OCI-LY1 (cell line): Measurements from ENCODE around the gene PRDM15.

Experiments
- H2AFZ ChIP-seq: fragments of 200-600 bp; sonication (generic), shearing (Covaris generic); 2 replicates; pipeline ENCODE4 v1.6.0; 2014; ENCODE audit warnings: antibody characterized with exemption, mild to moderate bottlenecking, low read length
- H3F3A ChIP-seq: fragments of 200-600 bp; sonication (generic), shearing (Covaris generic); 2 replicates; pipeline ENCODE4 v1.6.0; 2014; ENCODE audit warnings: mild to moderate bottlenecking, antibody characterized with exemption, low read length, moderate library complexity; ENCODE audit not compliant: insufficient read depth
- H3K27ac ChIP-seq: fragments of 200-600 bp; sonication (generic); 2 replicates; pipeline ENCODE4 v1.5.1; 2014; ENCODE audit warnings: low read length, mixed run types, mild to moderate bottlenecking, low read depth; ENCODE audit not compliant: poor library complexity, severe bottlenecking
- H3K27me3 ChIP-seq: fragments of 200-600 bp; sonication (generic); 2 replicates; pipeline ENCODE4 v1.6.0; 2014; ENCODE audit warnings: antibody characterized with exemption, mild to moderate bottlenecking, low read length, moderate library complexity; ENCODE audit not compliant: insufficient read depth
- H3K36me3 ChIP-seq: fragments of 200-600 bp; sonication (generic); 2 replicates; pipeline ENCODE4 v1.6.1; 2014; ENCODE audit warnings: mild to moderate bottlenecking, antibody characterized with exemption, low read length, moderate library complexity, mixed read lengths; ENCODE audit not compliant: insufficient read depth
- H3K4me1 ChIP-seq: fragments of 200-600 bp; sonication (generic); 2 replicates; pipeline ENCODE4 v1.5.1; 2014; ENCODE audit warnings: mild to moderate bottlenecking, low read length, moderate library complexity; ENCODE audit not compliant: insufficient read depth, severe bottlenecking
- H3K4me2 ChIP-seq: fragments of 200-600 bp; sonication (generic), shearing (Covaris generic); 2 replicates; pipeline ENCODE4 v1.6.1; 2014; ENCODE audit warnings: low read length
- H3K4me3 ChIP-seq: fragments of 200-600 bp; sonication (generic); 2 replicates; pipeline ENCODE4 v1.5.1; 2014; ENCODE audit warnings: low read length, low read depth, mild to moderate bottlenecking, mixed read lengths; ENCODE audit not compliant: poor library complexity, severe bottlenecking
- H3K79me2 ChIP-seq: fragments of 200-600 bp; shearing (Covaris generic); 2 replicates; pipeline ENCODE4 v1.6.1; 2016; ENCODE audit warnings: mixed run types, low read length, mixed read lengths; ENCODE audit not compliant: insufficient read depth
- H3K9ac ChIP-seq: fragments of 200-600 bp; sonication (generic), shearing (Covaris generic); 2 replicates; pipeline ENCODE4 v1.6.1; 2014; ENCODE audit warnings: mild to moderate bottlenecking, low read length, mixed read lengths
- H3K9me2 ChIP-seq: fragments of 200-600 bp; sonication (generic), shearing (Covaris generic); 2 replicates; pipeline ENCODE4 v1.6.1; 2014; ENCODE audit warnings: low read depth, mild to moderate bottlenecking, low read length, mixed read lengths
- H3K9me3 ChIP-seq: fragments of 200-600 bp; shearing (Covaris generic); 2 replicates; pipeline ENCODE4 v1.6.1; 2014; ENCODE audit warnings: low read length, mixed read lengths
- H4K20me1 ChIP-seq: fragments of 200-600 bp; sonication (generic), shearing (Covaris generic); 2 replicates; pipeline ENCODE4 v1.6.0; 2016; ENCODE audit warnings: mild to moderate bottlenecking, low read length; ENCODE audit not compliant: insufficient read depth
- CTCF ChIP-seq: fragments of 200-600 bp; sonication (generic), shearing (Covaris generic); IDR thresholded peaks from 2 replicates; pipeline ENCODE4 v1.5.1; 2017; ENCODE audit warnings: mild to moderate bottlenecking, antibody characterized with exemption, low read length, moderate library complexity, mixed read lengths
- EZH2 ChIP-seq: fragments of 200-600 bp; sonication (generic), shearing (Covaris generic); IDR thresholded peaks from 2 replicates; pipeline ENCODE4 v1.8.0; 2017; ENCODE audit warnings: borderline replicate concordance, mixed run types, mild to moderate bottlenecking, antibody characterized with exemption, low read length, moderate library complexity, mixed read lengths

The PRDM15 gene, protein sequence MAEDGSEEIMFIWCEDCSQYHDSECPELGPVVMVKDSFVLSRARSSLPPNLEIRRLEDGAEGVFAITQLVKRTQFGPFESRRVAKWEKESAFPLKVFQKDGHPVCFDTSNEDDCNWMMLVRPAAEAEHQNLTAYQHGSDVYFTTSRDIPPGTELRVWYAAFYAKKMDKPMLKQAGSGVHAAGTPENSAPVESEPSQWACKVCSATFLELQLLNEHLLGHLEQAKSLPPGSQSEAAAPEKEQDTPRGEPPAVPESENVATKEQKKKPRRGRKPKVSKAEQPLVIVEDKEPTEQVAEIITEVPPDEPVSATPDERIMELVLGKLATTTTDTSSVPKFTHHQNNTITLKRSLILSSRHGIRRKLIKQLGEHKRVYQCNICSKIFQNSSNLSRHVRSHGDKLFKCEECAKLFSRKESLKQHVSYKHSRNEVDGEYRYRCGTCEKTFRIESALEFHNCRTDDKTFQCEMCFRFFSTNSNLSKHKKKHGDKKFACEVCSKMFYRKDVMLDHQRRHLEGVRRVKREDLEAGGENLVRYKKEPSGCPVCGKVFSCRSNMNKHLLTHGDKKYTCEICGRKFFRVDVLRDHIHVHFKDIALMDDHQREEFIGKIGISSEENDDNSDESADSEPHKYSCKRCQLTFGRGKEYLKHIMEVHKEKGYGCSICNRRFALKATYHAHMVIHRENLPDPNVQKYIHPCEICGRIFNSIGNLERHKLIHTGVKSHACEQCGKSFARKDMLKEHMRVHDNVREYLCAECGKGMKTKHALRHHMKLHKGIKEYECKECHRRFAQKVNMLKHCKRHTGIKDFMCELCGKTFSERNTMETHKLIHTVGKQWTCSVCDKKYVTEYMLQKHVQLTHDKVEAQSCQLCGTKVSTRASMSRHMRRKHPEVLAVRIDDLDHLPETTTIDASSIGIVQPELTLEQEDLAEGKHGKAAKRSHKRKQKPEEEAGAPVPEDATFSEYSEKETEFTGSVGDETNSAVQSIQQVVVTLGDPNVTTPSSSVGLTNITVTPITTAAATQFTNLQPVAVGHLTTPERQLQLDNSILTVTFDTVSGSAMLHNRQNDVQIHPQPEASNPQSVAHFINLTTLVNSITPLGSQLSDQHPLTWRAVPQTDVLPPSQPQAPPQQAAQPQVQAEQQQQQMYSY

GRCh38 chr21:41879190-41879998 is at the start of gene PRDM15:
Gene PRDM15, minus strand, starts transcription at chr21:41879344. Its CDS starts 18,981 bp downstream, at chr21:41860363.
- peak within 1 kb of the TSS; percentile 100 for H3K27ac ChIP-seq
- H3K27me3 ChIP-seq, result no peaks in the 10 kb centered on the region
- peak within 1 kb of the TSS; percentile 91 for H3K4me3 ChIP-seq
- H3K79me2 ChIP-seq, result no peaks in the 10 kb centered on the region
- no peak within 1 kb of the TSS for H2AFZ ChIP-seq
- H3K4me1 ChIP-seq, result peaks cover 53% of the 10 kb centered on the region
- H3F3A ChIP-seq, result 0 out of 2 replicates have a peak, but pooled peaks cover 9% of the 10 kb centered on the region
- H3K4me2 ChIP-seq, result peak within 1 kb of the TSS; percentile 85
- peak within 1 kb of the TSS; percentile 99 for H3K9ac ChIP-seq
- H4K20me1 ChIP-seq, result no peaks in the 10 kb centered on the region
- no peaks in the 10 kb centered on the region for H3K36me3 ChIP-seq
- no peaks in the 10 kb centered on the region for H3K9me2 ChIP-seq
- TF ChIP-seq EZH2 (no peak), CTCF (no peak)
- H3K9me3 ChIP-seq, result no peaks in the 10 kb centered on the region

GRCh38 chr21:41928621-41929220 is 49.6 kb upstream of the PRDM15 start:
- peak overlapping the region; percentile 8; the same call in 1 of the 2 replicates for H3K4me2 ChIP-seq

More at GRCh38 chr21:41928621-41929220, 49.6 kb upstream of the PRDM15 start:
- Histone ChIP-seq H3F3A (no peaks in the 10 kb centered on the region), H3K9me2 (no peaks in the 10 kb centered on the region), H3K27ac (peak overlapping the region; percentile 67), H3K9ac (no peak overlapping the region), H3K4me3 (no peak overlapping the region), H3K36me3 (no peaks in the 10 kb centered on the region), H4K20me1 (no peaks in the 10 kb centered on the region), H3K9me3 (no peaks in the 10 kb centered on the region), H3K27me3 (0 out of 2 replicates have a peak, but pooled peaks cover 2% of the 10 kb centered on the region), H3K4me1 (peaks cover 81% of the 10 kb centered on the region), H3K79me2 (no peaks in the 10 kb centered on the region), H2AFZ (no peak overlapping the region)
- TF ChIP-seq EZH2, result no peak
- TF ChIP-seq CTCF, result no peak
